ENCODE measurements around the gene VPS52.

- TF ChIP-seq CTCF (IDR thresholded peaks at IDR 0.05) (peak; percentile 91 to 99 (median 99)), POLR2A (IDR thresholded peaks at IDR 0.05) (no peak)
Observed at GRCh38 chr6:33247977-33248642, 23.6 kb downstream of the VPS52 start.
